Skin of body (tissue), 2 donors: ENCODE data around the gene PSMG4. TPM values are rescaled to one million over a fixed set of nuclear protein-coding genes. Genes with fewer than 3 reads are reported as not detected.

Source experiments
- DNase-seq: peaks from one replicate; lab custom pipeline; 2025; lab: John Stamatoyannopoulos, UW
- total RNA-seq: library from RNA; depleted of rRNA; stranded (reverse); fragments of >200 nt; gene quantifications from one replicate; pipeline ENCODE4 v1.2.3, GENCODE V29; 2014

PSMG4 gene
- 11.9 TPM for total RNA-seq

GRCh38 chr6:3258720-3259490, at the start of gene PSMG4:
PSMG4 (plus strand) TSS chr6:3258947; CDS start chr6:3259023, 76 bp downstream.
- DNase-seq, result peak; percentile 88

GRCh38 chr6:3209114-3210023, 49.4 kb upstream of the PSMG4 start:
- DNase-seq, result peak; percentile 85

- DNase-seq, result no peak
These were observed 48.6 kb upstream of the PSMG4 start for GRCh38 chr6:3210024-3210610.

- DNase-seq, result no peak
These were observed 47.1 kb upstream of the PSMG4 start for GRCh38 chr6:3211681-3212080.

GRCh38 chr6:3212261-3212660, 46.5 kb upstream of the PSMG4 start:
- no peak for DNase-seq

GRCh38 chr6:3213334-3213695, 45.4 kb upstream of the PSMG4 start:
- no peak for DNase-seq

GRCh38 chr6:3214898-3215297, 43.8 kb upstream of the PSMG4 start:
- DNase-seq, result no peak

- DNase-seq, result no peak
These were observed 41.5 kb upstream of the PSMG4 start for GRCh38 chr6:3217286-3217685.

- DNase-seq, result no peak
These were observed 40.5 kb upstream of the PSMG4 start for GRCh38 chr6:3218266-3218665.

GRCh38 chr6:3220366-3220765, 38.4 kb upstream of the PSMG4 start:
- no peak for DNase-seq

GRCh38 chr6:3221578-3221977, 37.2 kb upstream of the PSMG4 start:
- DNase-seq, result no peak

GRCh38 chr6:3222506-3223038, 36.2 kb upstream of the PSMG4 start:
- DNase-seq, result no peak

GRCh38 chr6:3226042-3226441, 32.7 kb upstream of the PSMG4 start:
- DNase-seq, result no peak

- no peak for DNase-seq
These were observed 32.0 kb upstream of the PSMG4 start for GRCh38 chr6:3226481-3227362.

GRCh38 chr6:3227363-3228045, 31.2 kb upstream of the PSMG4 start, which contains the start of gene TUBB2B:
TUBB2B (minus strand) TSS chr6:3227653; CDS start chr6:3227543, 110 bp downstream.
- DNase-seq, result peak; percentile 58

- no peak for DNase-seq
These were observed 30.6 kb upstream of the PSMG4 start for GRCh38 chr6:3228046-3228671.

GRCh38 chr6:3228771-3229565, 29.8 kb upstream of the PSMG4 start:
- DNase-seq, result no peak

GRCh38 chr6:3229566-3230178, 29.1 kb upstream of the PSMG4 start:
- no peak for DNase-seq
